LNCaP clone FGC (cell line): Measurements from ENCODE around the gene SMARCC2.
"Not testable (repeated sequence)": the region's sequence is repeated elsewhere in the genome, so short reads cannot be mapped to it uniquely, and the experiment has no call there.

Experiments used
- DNase-seq: peaks from one replicate; pipeline ENCODE4 v3.0.0-alpha.2; 2011; ENCODE audit warnings: low read depth
- H3K4me3 ChIP-seq: 2 replicates; pipeline ENCODE4 v1.5.1; 2011; ENCODE audit warnings: mild to moderate bottlenecking, low read depth, low read length, control low read depth
- TF ChIP-seq, protein P1 (sequence below): IDR thresholded peaks from 2 replicates; pipeline ENCODE4 v1.5.1; 2012; ENCODE audit warnings: mild to moderate bottlenecking; ENCODE audit not compliant: control insufficient read depth, insufficient read depth; ENCODE audit errors: extremely low read depth

SMARCC2 gene

DNA sequence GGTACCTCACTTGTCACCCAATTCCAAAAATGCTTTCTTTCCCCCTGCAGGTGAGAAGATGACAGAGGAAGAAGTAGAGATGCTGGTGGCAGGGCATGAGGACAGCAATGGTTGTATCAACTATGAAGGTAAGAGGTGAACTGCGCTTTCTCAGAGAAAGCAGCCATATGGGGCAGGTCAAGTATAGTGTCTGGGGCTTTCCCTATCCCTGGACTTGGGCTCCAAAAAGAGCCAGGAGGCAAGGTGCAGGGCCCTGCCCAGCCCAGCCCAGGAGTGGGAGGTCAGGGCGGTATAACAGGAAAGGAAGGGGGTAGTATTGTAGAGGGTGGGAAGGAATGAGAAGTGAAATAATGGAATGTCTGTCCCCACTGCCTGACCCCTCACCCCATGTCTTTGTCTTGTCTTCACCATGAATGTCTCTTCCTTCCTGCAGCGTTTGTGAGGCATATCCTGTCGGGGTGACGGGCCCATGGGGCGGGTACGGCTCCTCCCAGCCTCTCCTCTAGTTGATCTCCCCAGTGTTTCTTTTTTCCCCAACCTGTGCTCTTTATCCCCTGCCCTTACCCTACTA, 29.0 kb downstream of the SMARCC2 start:
- DNase-seq, result no peak
- H3K4me3 ChIP-seq, result peak overlapping the region; percentile 90; the same call in 1 of the 2 replicates

DNA sequence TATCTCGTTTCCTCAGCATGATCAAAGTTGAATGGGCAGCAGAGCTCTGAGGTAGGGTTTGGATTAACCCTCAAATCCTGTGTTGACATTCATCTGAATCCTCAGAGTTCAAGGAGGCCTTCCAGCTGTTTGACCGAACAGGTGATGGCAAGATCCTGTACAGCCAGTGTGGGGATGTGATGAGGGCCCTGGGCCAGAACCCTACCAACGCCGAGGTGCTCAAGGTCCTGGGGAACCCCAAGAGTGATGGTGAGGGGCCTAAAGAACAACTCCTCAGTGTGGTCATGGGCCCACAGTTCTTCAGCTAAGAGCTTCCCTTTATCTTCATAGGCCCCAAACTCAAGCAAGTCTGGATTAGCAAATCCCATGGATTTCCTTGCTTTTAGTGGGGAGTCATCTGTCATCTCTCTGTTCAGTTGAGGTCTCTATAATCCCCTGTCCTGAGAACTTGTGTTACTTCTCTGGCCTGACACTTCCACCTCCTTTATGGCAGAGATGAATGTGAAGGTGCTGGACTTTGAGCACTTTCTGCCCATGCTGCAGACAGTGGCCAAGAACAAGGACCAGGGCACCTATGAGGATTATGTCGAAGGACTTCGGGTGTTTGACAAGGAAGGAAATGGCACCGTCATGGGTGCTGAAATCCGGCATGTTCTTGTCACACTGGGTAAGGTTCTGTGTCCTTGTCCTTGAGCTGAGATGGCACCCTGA, 29.6 kb downstream of the SMARCC2 start:
- TF ChIP-seq, protein P1, sequence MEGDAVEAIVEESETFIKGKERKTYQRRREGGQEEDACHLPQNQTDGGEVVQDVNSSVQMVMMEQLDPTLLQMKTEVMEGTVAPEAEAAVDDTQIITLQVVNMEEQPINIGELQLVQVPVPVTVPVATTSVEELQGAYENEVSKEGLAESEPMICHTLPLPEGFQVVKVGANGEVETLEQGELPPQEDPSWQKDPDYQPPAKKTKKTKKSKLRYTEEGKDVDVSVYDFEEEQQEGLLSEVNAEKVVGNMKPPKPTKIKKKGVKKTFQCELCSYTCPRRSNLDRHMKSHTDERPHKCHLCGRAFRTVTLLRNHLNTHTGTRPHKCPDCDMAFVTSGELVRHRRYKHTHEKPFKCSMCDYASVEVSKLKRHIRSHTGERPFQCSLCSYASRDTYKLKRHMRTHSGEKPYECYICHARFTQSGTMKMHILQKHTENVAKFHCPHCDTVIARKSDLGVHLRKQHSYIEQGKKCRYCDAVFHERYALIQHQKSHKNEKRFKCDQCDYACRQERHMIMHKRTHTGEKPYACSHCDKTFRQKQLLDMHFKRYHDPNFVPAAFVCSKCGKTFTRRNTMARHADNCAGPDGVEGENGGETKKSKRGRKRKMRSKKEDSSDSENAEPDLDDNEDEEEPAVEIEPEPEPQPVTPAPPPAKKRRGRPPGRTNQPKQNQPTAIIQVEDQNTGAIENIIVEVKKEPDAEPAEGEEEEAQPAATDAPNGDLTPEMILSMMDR, result no peak
- H3K4me3 ChIP-seq, result peak overlapping the region; percentile 90
- DNase-seq, result no peak

More for the DNA sequence above, 29.0 kb downstream of the SMARCC2 start:
- TF ChIP-seq, protein P1, result no peak

DNA sequence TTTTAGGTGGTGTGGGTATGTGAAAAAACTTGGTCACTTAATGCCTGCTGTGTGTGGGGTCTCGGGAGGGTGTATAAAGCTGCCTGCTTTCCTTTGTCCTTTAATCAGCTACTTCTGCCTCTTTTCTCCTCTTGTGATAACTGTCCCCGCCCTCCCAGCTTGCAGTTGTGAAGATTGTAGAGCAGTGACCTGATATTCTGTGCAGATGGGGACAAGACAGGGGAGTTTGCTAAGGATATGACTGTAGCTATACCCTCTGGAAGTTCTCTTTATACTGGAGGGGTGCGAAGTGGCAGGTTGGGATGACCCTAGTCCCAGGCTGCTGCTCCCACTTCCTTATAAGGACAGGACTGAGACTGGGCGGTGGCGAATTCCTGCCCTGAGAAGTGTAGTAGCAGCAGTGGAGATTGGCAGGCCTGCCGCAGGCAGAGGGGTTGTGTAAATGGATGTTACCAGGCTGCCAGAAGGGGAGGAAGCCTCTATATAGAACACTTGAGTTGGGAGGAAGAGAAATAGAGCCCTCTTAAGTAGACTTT, 30.3 kb downstream of the SMARCC2 start:
- DNase-seq, result peak; percentile 46
- TF ChIP-seq, protein P1, result no peak
- H3K4me3 ChIP-seq, result peak overlapping the region; percentile 90

DNA sequence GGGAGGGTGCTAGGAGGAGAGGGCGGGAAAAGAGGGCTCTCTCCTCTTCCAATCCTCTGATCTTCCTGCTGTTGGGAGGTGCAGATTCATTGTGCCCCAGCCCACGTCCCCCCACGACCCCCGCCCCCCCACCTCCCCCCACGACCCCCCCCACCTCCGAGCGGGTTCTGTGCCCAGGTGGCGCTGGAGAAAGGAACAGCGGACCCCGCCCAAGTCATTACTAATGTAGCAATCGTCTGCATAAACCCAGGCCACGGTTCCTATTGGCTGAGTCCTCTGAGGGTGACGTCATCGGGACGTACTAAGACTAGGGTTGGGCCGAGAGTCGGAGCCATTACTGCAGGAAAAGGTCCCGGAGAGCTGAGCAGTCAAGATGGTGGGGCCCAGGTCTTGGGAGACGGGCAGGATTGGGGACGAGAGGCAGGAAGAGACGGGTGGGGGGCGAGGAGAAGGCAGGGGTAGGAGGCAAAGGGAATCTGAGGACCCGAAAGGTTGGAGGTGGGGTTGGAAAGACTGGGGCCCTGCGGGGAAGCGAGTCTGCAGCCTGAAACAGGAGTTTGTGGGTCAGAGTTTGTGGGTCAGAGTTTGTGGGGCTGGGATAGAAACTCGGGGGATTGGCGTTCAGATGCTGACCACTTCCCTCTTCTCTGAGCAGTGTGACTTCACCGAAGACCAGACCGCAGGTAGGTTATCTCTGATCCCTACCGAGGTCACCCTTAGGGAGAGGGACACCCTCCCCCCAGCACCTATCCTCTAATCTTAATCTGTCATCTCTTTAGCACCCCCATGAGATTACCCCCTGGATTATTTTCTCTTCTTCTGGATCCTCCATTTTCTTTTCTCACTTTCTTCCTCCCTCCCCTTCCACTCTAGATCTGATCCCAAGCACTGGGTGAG, 31.0 kb downstream of the SMARCC2 start, which contains the start of gene MYL6:
MYL6 (plus strand) TSS at position 331 of the 897 bp plus-strand sequence; CDS start at position 374, 43 bp downstream.
- peak; percentile 94 for DNase-seq
- TF ChIP-seq, protein P1, result 0 out of 2 replicates have a peak, but pooled peaks have one; percentile 15
- H3K4me3 ChIP-seq, result peak within 1 kb of the TSS; percentile 90

DNA sequence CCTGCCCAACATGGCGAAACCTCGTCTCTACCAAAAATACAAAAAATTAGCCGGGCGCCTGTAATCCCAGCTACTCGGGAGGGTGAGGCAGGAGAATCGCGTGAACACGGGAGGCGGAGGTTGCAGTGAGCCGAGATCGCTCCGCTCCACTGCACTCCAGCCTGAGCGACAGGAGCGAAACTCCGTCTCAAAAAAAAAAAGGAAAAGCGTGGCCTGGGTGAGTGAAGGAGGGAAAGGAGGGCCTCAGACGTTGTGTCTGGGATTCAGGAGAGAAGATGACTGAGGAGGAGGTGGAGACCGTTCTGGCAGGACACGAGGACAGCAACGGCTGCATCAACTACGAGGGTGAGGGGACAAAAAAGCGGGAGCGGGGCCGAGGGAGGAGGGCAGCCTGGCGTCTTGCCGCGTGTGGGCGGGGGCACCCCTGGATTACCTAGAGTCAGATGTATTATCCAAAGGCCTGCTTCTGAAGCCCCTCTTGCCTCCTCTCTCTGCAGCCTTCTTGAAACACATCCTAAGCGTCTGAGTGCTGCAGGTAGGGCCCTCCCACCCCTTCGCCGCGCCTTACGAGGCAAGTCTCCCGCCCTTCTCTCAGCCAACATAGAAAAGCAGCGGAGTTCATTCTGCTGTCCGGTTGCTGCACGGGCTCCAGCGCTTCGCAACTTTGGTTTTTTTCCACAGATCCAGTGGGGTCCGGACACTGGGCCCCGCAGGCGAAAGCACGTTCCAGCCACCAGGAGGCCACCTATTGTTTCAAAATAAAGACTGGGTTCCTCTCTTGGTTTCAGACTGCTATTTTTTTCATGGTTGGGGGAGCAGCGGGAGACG, 31.9 kb downstream of the SMARCC2 start:
- no peak for DNase-seq
- TF ChIP-seq, protein P1, result peak; percentile 35; the same call in 1 of the 2 replicates
- H3K4me3 ChIP-seq, result peak overlapping the region; percentile 90

DNA sequence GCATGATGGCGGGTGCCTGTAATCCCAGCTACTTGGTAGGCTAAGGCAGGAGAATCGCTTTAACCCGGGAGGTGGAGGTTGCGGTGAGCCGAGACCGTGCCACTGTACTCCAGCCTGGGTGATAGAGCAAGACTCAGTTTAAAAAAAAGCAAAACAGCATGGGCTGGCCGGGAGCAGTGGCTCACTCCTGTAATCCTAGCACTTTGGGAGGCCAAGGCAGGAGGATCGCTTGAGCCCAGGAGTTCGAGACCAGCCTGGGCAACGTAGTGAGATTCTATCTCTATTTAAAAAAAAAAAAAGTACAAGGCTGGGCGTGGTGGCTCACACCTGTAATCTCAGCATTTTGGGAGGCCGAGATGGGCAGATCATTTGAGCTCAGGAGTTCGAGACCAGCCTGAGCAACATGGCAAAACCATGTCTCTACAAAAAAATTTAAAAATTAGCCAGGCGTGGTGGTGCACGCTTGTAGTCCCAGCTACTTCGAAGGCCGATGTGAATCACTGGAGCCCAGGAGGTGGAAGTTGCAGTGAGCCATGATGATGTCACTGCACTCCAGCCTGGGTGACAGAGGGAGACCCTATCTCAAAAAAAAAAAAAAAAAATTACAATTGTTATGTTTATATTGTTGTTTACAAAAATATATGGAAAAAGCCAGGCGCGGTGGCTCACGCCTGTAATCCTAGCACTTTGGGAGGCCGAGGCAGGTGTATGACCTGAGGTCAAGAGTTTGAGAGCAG, 32.7 kb downstream of the SMARCC2 start:
- DNase-seq, result not testable (repeated sequence)

More for the DNA sequence above, 32.7 kb downstream of the SMARCC2 start:
- not testable (repeated sequence) for H3K4me3 ChIP-seq
